Measurements from ENCODE around the gene HMG20A.

The HMG20A gene

GRCh38 chr15:77461486-77461885, 40.8 kb downstream of the HMG20A start:
- no peak for DNase-seq (ENCODE audit: low read depth)
- TF ChIP-seq CTCF (IDR thresholded peaks at IDR 0.05; ENCODE audit: insufficient read depth, low read depth, low read length, missing control alignments), result no peak
- no peak overlapping the region for H3K4me3 ChIP-seq (ENCODE audit: low read depth, low read length)

- H3K4me3 ChIP-seq (ENCODE audit: low read depth, low read length), result no peak overlapping the region
- DNase-seq (ENCODE audit: low read depth), result no peak
- no peak for TF ChIP-seq CTCF (IDR thresholded peaks at IDR 0.05; ENCODE audit: insufficient read depth, low read depth, low read length, missing control alignments)
Observed at GRCh38 chr15:77464129-77464865, 43.6 kb downstream of the HMG20A start.

GRCh38 chr15:77466521-77466920, 45.8 kb downstream of the HMG20A start:
- no peak for TF ChIP-seq CTCF (IDR thresholded peaks at IDR 0.05; ENCODE audit: insufficient read depth, low read depth, low read length, missing control alignments)
- no peak overlapping the region for H3K4me3 ChIP-seq (ENCODE audit: low read depth, low read length)
- no peak for DNase-seq (ENCODE audit: low read depth)

- DNase-seq (ENCODE audit: low read depth), result no peak
- no peak overlapping the region for H3K4me3 ChIP-seq (ENCODE audit: low read depth, low read length)
- TF ChIP-seq CTCF (IDR thresholded peaks at IDR 0.05; ENCODE audit: insufficient read depth, low read depth, low read length, missing control alignments), result no peak
Observed at GRCh38 chr15:77468896-77469295, 48.2 kb downstream of the HMG20A start.

DNA sequence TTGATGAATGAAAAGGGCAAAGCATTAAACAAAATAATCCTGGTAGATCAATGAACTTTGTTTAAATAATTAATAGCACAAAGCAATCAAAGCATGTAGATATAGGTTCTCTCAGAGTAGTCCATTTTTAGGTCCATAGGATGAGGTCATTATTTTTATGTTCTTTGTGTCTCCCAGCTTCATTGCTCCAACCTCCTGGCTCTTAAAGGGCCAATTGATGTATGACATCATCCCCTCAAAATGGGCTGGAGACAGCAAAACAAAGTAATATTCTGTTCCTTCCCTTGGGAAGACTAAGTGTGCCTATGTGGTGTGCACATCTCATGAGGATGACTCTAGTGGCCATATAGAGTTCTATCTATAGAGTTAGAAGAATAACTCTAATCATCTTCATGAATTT, 49.5 kb downstream of the HMG20A start:
- no peak for DNase-seq (ENCODE audit: low read depth)
- no peak overlapping the region for H3K4me3 ChIP-seq (ENCODE audit: low read depth, low read length)
- no peak for TF ChIP-seq CTCF (IDR thresholded peaks at IDR 0.05; ENCODE audit: insufficient read depth, low read depth, low read length, missing control alignments)

GRCh38 chr15:77473328-77473727, 52.6 kb downstream of the HMG20A start:
- no peak for DNase-seq (ENCODE audit: low read depth)
- no peak overlapping the region for H3K4me3 ChIP-seq (ENCODE audit: low read depth, low read length)
- TF ChIP-seq CTCF (IDR thresholded peaks at IDR 0.05; ENCODE audit: insufficient read depth, low read depth, low read length, missing control alignments), result no peak
